Esophagus squamous epithelium (tissue), 5 donors: Measurements from ENCODE around the gene MYBPC1. TPM values are rescaled to one million over a fixed set of nuclear protein-coding genes. Genes with fewer than 3 reads are reported as not detected.
"Not testable (repeated sequence)": the region's sequence is repeated elsewhere in the genome, so short reads cannot be mapped to it uniquely, and the experiment has no call there.

Experiments used
- DNase-seq: peaks from one replicate; lab custom pipeline; 2025; lab: John Stamatoyannopoulos, UW
- H3K27ac ChIP-seq, 4 donors: fragments of 200-600 bp; sonication (generic); one replicate each; pipeline ENCODE4 v1.5.1; 2016 to 2019; ENCODE audit warnings: mild to moderate bottlenecking in 1 of 4
- H3K27me3 ChIP-seq, 4 donors: fragments of 200-600 bp; sonication (generic); 1 replicate in 3 of 4; 2 replicates in 1 of 4; pipeline versions ENCODE4 v1.5.1 to v1.6.0; 2017 to 2021; ENCODE audit warnings: antibody characterized with exemption in 1 of 4
- H3K36me3 ChIP-seq, 3 donors: fragments of 200-600 bp; sonication (generic); one replicate each; pipeline ENCODE4 v1.5.1; 2016 to 2019
- H3K4me1 ChIP-seq, 3 donors: fragments of 200-600 bp; sonication (generic); one replicate each; pipeline ENCODE4 v1.5.1; 2017 to 2019
- H3K4me3 ChIP-seq, 4 donors: fragments of 200-600 bp; sonication (generic); 1 replicate in 3 of 4; 2 replicates in 1 of 4; pipeline ENCODE4 v1.5.1; 2016 to 2019; ENCODE audit warnings: mild to moderate bottlenecking in 2 of 4, moderate library complexity in 1 of 4
- H3K9me3 ChIP-seq, 3 donors: fragments of 200-600 bp; sonication (generic); one replicate each; pipeline ENCODE4 v1.5.1; 2016 to 2019
- POLR2A ChIP-seq, 4 donors: fragments of 450-650 bp; IDR thresholded peaks; one replicate each; pipeline ENCODE4 v1.6.1; 2017; ENCODE audit warnings: antibody characterized with exemption in 4 of 4, mild to moderate bottlenecking in 4 of 4, moderate library complexity in 3 of 4
- WGBS, 2 donors: methylation state at CpG; one replicate each; pipeline ENCODE4 v1.1.5; 2018; 5-methylcytosine and 5-hydroxymethylcytosine counted together
- intact Hi-C: fragments of 100-400 bp; cut with DNase I; formaldehyde crosslinking; loops from one replicate; pipeline ENCODE4 v1.15.0; 2022
- total RNA-seq, 4 donors: library from RNA; depleted of rRNA; stranded (reverse); fragments of >200 nt; gene quantifications; one replicate each; pipeline ENCODE4 v1.1.0, GENCODE V29; 2016
- TF ChIP-seq, protein P1 (sequence below), 6 experiments: fragments of 450-650 bp in 4 of 6; fragments of 200-600 bp in 2 of 6; sonication (generic) in 2 of 6; IDR thresholded peaks; one replicate each; pipeline ENCODE4 v1.5.1; 2016 to 2019; ENCODE audit warnings: antibody characterized with exemption in 6 of 6, mild to moderate bottlenecking in 4 of 6, moderate library complexity in 4 of 6
- donor health status: DM: yes; HTN: yes; CAD: no.

Gene MYBPC1
- total RNA-seq, 4 donors from 2014 or later = not detected

DNA sequence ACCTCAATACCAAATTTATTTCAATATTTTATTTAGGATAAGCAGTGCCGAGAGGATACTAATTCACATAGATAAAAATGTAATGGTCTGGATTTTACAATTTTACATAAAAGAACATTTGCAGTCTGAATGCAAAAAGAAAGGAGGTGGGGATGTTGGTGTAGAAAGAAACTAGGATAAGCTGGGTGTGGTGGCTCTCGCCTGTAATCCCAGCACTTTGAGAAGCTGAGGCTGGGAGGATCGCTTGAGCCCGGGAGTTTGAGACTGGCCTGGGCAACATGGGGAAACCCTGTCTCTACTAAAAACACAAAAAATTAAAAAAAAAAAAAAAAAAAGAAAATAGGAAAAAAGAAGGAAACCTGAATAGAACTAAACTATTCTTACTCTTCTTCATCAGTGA is 127.6 kb downstream of the MYBPC1 start:
- peaks cover 0 to 49% (median 0%) of the 10 kb centered on the region in 3 donors for H3K36me3 ChIP-seq
- TF ChIP-seq POLR2A (IDR thresholded peaks at IDR 0.05) = no peak
- TF ChIP-seq, protein P1, sequence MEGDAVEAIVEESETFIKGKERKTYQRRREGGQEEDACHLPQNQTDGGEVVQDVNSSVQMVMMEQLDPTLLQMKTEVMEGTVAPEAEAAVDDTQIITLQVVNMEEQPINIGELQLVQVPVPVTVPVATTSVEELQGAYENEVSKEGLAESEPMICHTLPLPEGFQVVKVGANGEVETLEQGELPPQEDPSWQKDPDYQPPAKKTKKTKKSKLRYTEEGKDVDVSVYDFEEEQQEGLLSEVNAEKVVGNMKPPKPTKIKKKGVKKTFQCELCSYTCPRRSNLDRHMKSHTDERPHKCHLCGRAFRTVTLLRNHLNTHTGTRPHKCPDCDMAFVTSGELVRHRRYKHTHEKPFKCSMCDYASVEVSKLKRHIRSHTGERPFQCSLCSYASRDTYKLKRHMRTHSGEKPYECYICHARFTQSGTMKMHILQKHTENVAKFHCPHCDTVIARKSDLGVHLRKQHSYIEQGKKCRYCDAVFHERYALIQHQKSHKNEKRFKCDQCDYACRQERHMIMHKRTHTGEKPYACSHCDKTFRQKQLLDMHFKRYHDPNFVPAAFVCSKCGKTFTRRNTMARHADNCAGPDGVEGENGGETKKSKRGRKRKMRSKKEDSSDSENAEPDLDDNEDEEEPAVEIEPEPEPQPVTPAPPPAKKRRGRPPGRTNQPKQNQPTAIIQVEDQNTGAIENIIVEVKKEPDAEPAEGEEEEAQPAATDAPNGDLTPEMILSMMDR (IDR thresholded peaks at IDR 0.05) = no peak
- intact Hi-C loops = no loop called here
- no peaks in the 10 kb centered on the region for H3K4me1 ChIP-seq
- no peak overlapping the region for H3K4me3 ChIP-seq
- H3K9me3 ChIP-seq = no peaks in the 10 kb centered on the region
- no peaks in the 10 kb centered on the region for H3K27me3 ChIP-seq
- H3K27ac ChIP-seq = no peak overlapping the region
- WGBS, 2 donors = 90 to 97% methylated on average over 4 of the region's 4 CpGs
- DNase-seq = no peak

DNA sequence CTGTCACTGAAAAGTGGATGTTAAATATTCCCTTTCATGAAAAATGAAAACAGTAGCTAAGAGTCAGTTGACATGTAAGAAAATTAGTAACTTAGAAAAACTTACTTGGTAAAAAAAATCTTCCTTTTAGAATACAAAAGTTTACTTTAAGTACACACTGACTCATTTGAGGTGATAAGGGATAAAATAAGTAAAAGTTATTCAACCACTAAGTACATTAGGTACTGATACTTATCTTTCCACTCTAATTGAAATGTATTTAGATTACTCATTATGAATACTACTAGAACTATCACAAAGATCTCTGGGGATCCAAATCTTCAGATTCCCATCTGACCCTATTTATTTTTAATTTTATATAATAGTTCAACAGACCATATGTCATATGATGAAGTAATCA is 132.3 kb downstream of the MYBPC1 start:
- Histone ChIP-seq H3K36me3 (peaks cover 0 to 67% (median 0%) of the 10 kb centered on the region in 3 donors), H3K27me3 (no peaks in the 10 kb centered on the region)

DNA sequence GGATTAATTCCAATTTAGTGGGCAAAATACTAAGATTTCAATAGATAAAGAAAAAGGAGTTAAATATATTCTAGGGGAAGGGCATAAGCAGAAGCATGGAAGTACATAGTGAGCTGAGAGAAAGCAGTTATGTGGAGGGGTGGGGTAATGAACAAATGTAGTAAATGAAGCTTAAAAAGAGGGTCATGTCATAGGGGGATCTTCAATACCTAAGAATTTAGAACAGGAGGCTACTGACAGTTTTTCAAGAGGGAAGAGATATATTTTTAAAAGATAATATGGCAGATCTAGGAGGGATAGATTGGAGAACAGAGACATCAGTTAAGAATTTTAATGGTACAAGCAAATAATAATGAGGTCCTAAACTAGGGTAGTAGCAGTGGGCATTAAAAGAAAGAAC is 135.1 kb downstream of the MYBPC1 start:
- intact Hi-C loops = no loop called here
- H3K4me3 ChIP-seq = no peak overlapping the region
- no peaks in the 10 kb centered on the region for H3K4me1 ChIP-seq
- no peak for DNase-seq
- no peaks in the 10 kb centered on the region for H3K9me3 ChIP-seq
- no peaks in the 10 kb centered on the region for H3K27me3 ChIP-seq
- TF ChIP-seq, protein P1 (IDR thresholded peaks at IDR 0.05) = no peak
- no peak for TF ChIP-seq POLR2A (IDR thresholded peaks at IDR 0.05)
- H3K36me3 ChIP-seq = peaks cover 0 to 63% (median 0%) of the 10 kb centered on the region in 3 donors
- no peak overlapping the region for H3K27ac ChIP-seq

More for the DNA sequence above, 132.3 kb downstream of the MYBPC1 start:
- Histone ChIP-seq H3K27ac (no peak overlapping the region), H3K9me3 (no peaks in the 10 kb centered on the region), H3K4me1 (no peaks in the 10 kb centered on the region), H3K4me3 (no peak overlapping the region)
- no peak for TF ChIP-seq POLR2A (IDR thresholded peaks at IDR 0.05)
- TF ChIP-seq, protein P1 (IDR thresholded peaks at IDR 0.05) = no peak
- no peak for DNase-seq
- intact Hi-C loops = no loop called here

DNA sequence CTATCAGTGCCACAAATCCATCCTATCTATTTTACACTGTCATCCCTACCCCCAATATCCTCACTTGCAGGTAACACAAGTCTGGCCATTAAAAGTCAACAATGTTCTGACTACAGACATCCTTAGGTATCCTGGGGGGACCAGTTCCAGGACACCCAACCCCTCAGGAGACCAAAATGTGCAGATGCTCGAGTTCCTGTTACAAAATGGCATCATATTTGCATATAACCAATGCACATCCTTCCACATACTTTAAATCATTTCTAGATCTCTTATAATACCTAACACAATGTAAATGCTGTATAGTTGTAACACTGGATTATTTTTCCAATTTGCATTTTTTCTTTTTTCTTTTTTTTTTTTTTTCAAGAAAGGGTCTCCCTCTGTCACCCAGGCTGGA is 137.5 kb downstream of the MYBPC1 start:
- TF ChIP-seq, protein P1 (IDR thresholded peaks at IDR 0.05) = no peak
- TF ChIP-seq POLR2A (IDR thresholded peaks at IDR 0.05) = no peak
- Histone ChIP-seq H3K36me3 (peaks cover 0 to 46% (median 0%) of the 10 kb centered on the region in 3 donors), H3K4me1 (no peaks in the 10 kb centered on the region), H3K27ac (no peak overlapping the region), H3K27me3 (no peaks in the 10 kb centered on the region), H3K4me3 (no peak overlapping the region), H3K9me3 (no peaks in the 10 kb centered on the region)
- intact Hi-C loops = no loop called here
- WGBS, 2 donors = 62 to 77% methylated on average over 1 of the region's 1 CpG
- DNase-seq = no peak

DNA sequence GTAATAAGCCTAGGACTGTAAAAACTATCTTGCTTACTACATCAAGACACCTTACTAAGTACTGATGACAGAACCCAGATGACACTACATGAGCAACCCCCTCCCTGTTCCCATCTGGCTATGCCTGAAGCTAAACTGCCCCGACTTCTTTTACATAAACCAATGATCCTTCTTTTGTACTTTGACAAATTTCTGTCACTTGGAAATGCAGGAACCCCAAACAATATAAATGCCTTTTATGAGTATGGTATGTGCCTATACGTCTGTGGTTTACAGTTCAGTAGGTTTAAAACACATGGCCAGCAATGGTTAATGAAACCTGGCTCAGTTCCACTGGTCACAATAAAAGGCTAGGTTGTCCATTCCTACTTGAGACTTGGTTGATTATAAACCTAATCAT is 138.4 kb downstream of the MYBPC1 start:
- Histone ChIP-seq H3K9me3 (no peaks in the 10 kb centered on the region), H3K27me3 (no peaks in the 10 kb centered on the region), H3K4me3 (no peak overlapping the region), H3K36me3 (peaks cover 0 to 47% (median 0%) of the 10 kb centered on the region in 3 donors), H3K27ac (no peak overlapping the region), H3K4me1 (no peaks in the 10 kb centered on the region)
- TF ChIP-seq, protein P1 (IDR thresholded peaks at IDR 0.05) = no peak
- TF ChIP-seq POLR2A (IDR thresholded peaks at IDR 0.05) = no peak
- no peak for DNase-seq
- WGBS, 2 donors = 50 to 60% methylated on average over 2 of the region's 2 CpGs
- intact Hi-C loops = no loop called here

DNA sequence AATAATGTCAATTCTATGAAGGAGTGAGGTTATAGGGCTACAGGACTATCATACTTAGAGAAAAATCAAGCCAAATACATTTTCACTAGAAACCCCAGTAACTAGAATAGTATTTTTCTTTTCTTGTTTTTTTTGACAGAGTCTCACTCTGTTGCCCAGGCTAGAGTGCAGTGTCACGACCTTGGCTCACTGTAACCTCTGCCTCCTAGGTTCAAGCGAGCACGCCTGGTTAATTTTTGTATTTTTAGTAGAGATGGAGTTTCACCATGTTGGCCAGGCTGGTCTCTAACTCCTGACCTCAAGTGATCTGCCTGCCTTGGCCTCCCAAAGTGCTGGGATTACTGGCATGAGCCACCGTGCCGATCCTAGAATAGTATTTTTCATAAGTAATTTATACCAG is 139.7 kb downstream of the MYBPC1 start:
- H3K9me3 ChIP-seq, H3K4me1 ChIP-seq, H3K27ac ChIP-seq, H3K4me3 ChIP-seq, DNase-seq, H3K27me3 ChIP-seq, intact Hi-C loops: not testable (repeated sequence)
- WGBS, 2 donors = 87 to 89% methylated on average over 5 of the region's 5 CpGs
- peaks cover 0 to 47% (median 0%) of the 10 kb centered on the region in 3 donors for H3K36me3 ChIP-seq
